ENCODE measurements around the gene VAT1.

DNA sequence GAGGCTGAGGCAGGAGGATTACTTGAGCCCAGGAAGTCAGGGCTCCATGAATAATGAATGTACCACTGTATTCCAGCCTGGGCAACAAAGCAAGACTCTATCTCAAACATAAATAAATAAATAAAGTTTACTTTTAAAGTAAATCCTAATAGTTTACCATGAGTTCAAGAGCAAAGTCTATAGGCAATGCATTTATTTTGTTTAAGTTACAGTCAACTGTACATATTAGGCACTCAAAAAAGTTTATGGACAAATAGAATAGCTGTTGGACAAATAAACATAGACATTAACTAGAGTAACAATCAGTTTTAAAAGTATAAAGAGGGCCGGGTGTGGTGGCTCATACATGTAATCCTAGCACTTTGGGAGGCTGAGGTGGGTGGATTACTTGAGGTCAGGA is 54.3 kb downstream of the VAT1 start:
- TF ChIP-seq POLR2A (IDR thresholded peaks at IDR 0.05): no peak
- TF ChIP-seq, protein P1, sequence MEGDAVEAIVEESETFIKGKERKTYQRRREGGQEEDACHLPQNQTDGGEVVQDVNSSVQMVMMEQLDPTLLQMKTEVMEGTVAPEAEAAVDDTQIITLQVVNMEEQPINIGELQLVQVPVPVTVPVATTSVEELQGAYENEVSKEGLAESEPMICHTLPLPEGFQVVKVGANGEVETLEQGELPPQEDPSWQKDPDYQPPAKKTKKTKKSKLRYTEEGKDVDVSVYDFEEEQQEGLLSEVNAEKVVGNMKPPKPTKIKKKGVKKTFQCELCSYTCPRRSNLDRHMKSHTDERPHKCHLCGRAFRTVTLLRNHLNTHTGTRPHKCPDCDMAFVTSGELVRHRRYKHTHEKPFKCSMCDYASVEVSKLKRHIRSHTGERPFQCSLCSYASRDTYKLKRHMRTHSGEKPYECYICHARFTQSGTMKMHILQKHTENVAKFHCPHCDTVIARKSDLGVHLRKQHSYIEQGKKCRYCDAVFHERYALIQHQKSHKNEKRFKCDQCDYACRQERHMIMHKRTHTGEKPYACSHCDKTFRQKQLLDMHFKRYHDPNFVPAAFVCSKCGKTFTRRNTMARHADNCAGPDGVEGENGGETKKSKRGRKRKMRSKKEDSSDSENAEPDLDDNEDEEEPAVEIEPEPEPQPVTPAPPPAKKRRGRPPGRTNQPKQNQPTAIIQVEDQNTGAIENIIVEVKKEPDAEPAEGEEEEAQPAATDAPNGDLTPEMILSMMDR (IDR thresholded peaks at IDR 0.05 in 8 of 11, conservative IDR thresholded peaks at IDR 0.05 in 3 of 11): no peak
